WTC11 (cell line): Measurements from ENCODE around the gene TMEM150A. TPM values are rescaled to one million over a fixed set of nuclear protein-coding genes. Genes with fewer than 3 reads are reported as not detected.
"Not testable (repeated sequence)": the region's sequence is repeated elsewhere in the genome, so short reads cannot be mapped to it uniquely, and the experiment has no call there.

ENCODE experiments used
- ATAC-seq: fragments of 200-7000 bp; cut with Tn5 transposase; 2 replicates; pipeline ENCODE4 v1.10.0; 2021; ENCODE audit warnings: mild to moderate bottlenecking, moderate library complexity
- CTCF ChIA-PET: fragments of 300-600 bp; sonication (Branson Sonifier 250); formaldehyde crosslinking; loops from one replicate; lab custom pipeline; 2021; ENCODE audit warnings: antibody characterized with exemption; lab: Charles Lee
- POLR2A ChIA-PET: fragments of 350-600 bp; sonication (Branson Sonifier 250); formaldehyde crosslinking; loops from one replicate; lab custom pipeline; 2021; ENCODE audit warnings: antibody characterized with exemption; lab: Charles Lee
- DNase-seq: peaks from one replicate; pipeline ENCODE4 v3.0.0; 2021; ENCODE audit warnings: low spot score
- H3K27ac Mint-ChIP-seq: 2 replicates; pipeline ENCODE4 v1.8.0; 2021; ENCODE audit warnings: mixed read lengths
- H3K27me3 Mint-ChIP-seq: 2 replicates; pipeline ENCODE4 v1.8.0; 2021; ENCODE audit warnings: low read depth, mild to moderate bottlenecking, moderate library complexity, mixed read lengths
- H3K36me3 Mint-ChIP-seq: 2 replicates; pipeline ENCODE4 v1.8.0; 2021; ENCODE audit warnings: mixed read lengths
- H3K4me1 Mint-ChIP-seq: 2 replicates; pipeline ENCODE4 v1.8.0; 2022; ENCODE audit warnings: mixed read lengths
- H3K4me3 Mint-ChIP-seq: 2 replicates; pipeline ENCODE4 v1.8.0; 2021; ENCODE audit warnings: mild to moderate bottlenecking, moderate library complexity, mixed read lengths
- H3K9me3 Mint-ChIP-seq: 2 replicates; pipeline ENCODE4 v1.8.0; 2021; ENCODE audit warnings: mixed read lengths
- ARID4B ChIP-seq: sonication (generic); formaldehyde crosslinking; IDR thresholded peaks from 2 replicates; pipeline ENCODE4 v1.8.0; 2023; ENCODE audit warnings: missing genetic modification reagents, mild to moderate bottlenecking, borderline replicate concordance
- ATF1 ChIP-seq: sonication (generic); formaldehyde crosslinking; IDR thresholded peaks from 2 replicates; pipeline ENCODE4 v1.8.1; 2023; ENCODE audit warnings: mild to moderate bottlenecking, moderate library complexity, missing genetic modification reagents
- CBFB ChIP-seq: sonication (generic); formaldehyde crosslinking; IDR thresholded peaks from 2 replicates; pipeline ENCODE4 v1.8.1; 2022; ENCODE audit warnings: mild to moderate bottlenecking, low read depth, missing genetic modification reagents
- CREB1 ChIP-seq: sonication (generic); formaldehyde crosslinking; IDR thresholded peaks from 2 replicates; pipeline ENCODE4 v1.8.0; 2023; ENCODE audit warnings: mild to moderate bottlenecking, missing genetic modification reagents
- ESRRA ChIP-seq: sonication (generic); formaldehyde crosslinking; IDR thresholded peaks from 2 replicates; pipeline ENCODE4 v1.8.1; 2022; ENCODE audit warnings: mild to moderate bottlenecking, missing genetic modification reagents, borderline replicate concordance
- FOXP1 ChIP-seq: sonication (generic); formaldehyde crosslinking; IDR thresholded peaks from 2 replicates; pipeline ENCODE4 v1.8.0; 2022; ENCODE audit warnings: missing genetic modification reagents, mild to moderate bottlenecking, moderate library complexity, borderline replicate concordance
- GABPB1 ChIP-seq: sonication (generic); formaldehyde crosslinking; IDR thresholded peaks from 2 replicates; pipeline ENCODE4 v1.8.1; 2023; ENCODE audit warnings: mild to moderate bottlenecking, missing genetic modification reagents
- NR1H2 ChIP-seq: sonication (generic); formaldehyde crosslinking; IDR thresholded peaks from 2 replicates; pipeline ENCODE4 v1.9.0; 2021; ENCODE audit warnings: mild to moderate bottlenecking, moderate library complexity, missing genetic modification reagents
- OVOL2 ChIP-seq: fragments of 250-450 bp; sonication (Bioruptor Pico); IDR thresholded peaks from 2 replicates; pipeline ENCODE4 v1.9.0; 2021; ENCODE audit warnings: mild to moderate bottlenecking, borderline replicate concordance
- PREB ChIP-seq: sonication (generic); formaldehyde crosslinking; IDR thresholded peaks from 2 replicates; pipeline ENCODE4 v1.8.1; 2022; ENCODE audit warnings: mild to moderate bottlenecking, missing genetic modification reagents, moderate library complexity, borderline replicate concordance
- TEAD4 ChIP-seq: sonication (generic); formaldehyde crosslinking; IDR thresholded peaks from 2 replicates; pipeline ENCODE4 v1.8.0; 2022; ENCODE audit warnings: mild to moderate bottlenecking, missing genetic modification reagents
- ZNF138 ChIP-seq: sonication (generic); formaldehyde crosslinking; conservative IDR thresholded peaks from 2 replicates; pipeline ENCODE4 v1.8.1; 2022; ENCODE audit warnings: mild to moderate bottlenecking, moderate library complexity, missing genetic modification reagents
- ZNF232 ChIP-seq: sonication (generic); formaldehyde crosslinking; IDR thresholded peaks from 2 replicates; pipeline ENCODE4 v1.8.0; 2022; ENCODE audit warnings: mild to moderate bottlenecking, missing genetic modification reagents
- ZNF263 ChIP-seq: sonication (generic); formaldehyde crosslinking; IDR thresholded peaks from 2 replicates; pipeline ENCODE4 v1.8.1; 2022; ENCODE audit warnings: low read depth, mild to moderate bottlenecking, moderate library complexity, missing genetic modification reagents
- total RNA-seq: library from RNA; stranded (reverse); gene quantifications from 3 replicates; pipeline ENCODE4 v1.2.3, GENCODE V29; 2021
- TF ChIP-seq, protein P1 (sequence below): fragments of 250-450 bp; sonication (Bioruptor Pico); IDR thresholded peaks from 2 replicates; pipeline ENCODE4 v1.9.0; 2021; ENCODE audit warnings: mild to moderate bottlenecking
- TF ChIP-seq, protein P2 (sequence below): sonication (generic); formaldehyde crosslinking; IDR thresholded peaks from 2 replicates; pipeline ENCODE4 v1.8.1; 2023; ENCODE audit warnings: mild to moderate bottlenecking, missing genetic modification reagents, borderline replicate concordance
- TF ChIP-seq, protein P3 (sequence below): sonication (generic); formaldehyde crosslinking; IDR thresholded peaks from 2 replicates; pipeline ENCODE4 v1.8.0; 2022; ENCODE audit warnings: mild to moderate bottlenecking, missing genetic modification reagents
- TF ChIP-seq, protein P4 (sequence below): sonication (generic); formaldehyde crosslinking; IDR thresholded peaks from 2 replicates; pipeline ENCODE4 v1.8.1; 2022; ENCODE audit warnings: missing genetic modification reagents, borderline replicate concordance

The TMEM150A gene
- total RNA-seq, 1 experiment from 2014 or later, result 20.9 TPM

DNA sequence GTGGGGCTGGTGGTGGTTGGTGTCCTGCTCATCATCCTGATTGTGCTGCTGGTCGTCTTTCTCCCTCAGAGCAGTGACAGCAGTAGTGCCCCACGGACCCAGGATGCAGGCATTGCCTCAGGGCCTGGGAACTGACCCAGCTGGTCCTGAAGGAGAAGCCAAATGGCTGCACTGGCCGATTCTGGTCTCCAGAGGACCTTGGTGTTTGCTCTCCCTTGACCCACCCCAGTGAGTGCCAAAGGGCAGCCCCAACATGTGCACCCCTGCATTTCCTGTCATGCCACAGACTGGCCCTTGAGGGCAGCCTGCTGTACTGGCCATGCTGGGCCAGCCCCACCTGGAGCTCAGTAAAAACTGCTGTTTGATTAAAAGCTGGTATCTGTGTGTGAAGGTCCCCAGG, 9.5 kb downstream of the TMEM150A start (continued):
- no peak for TF ChIP-seq ARID4B (CRISPR knock-in tag)
- no peak for TF ChIP-seq CREB1 (CRISPR knock-in tag)
- TF ChIP-seq, protein P1, sequence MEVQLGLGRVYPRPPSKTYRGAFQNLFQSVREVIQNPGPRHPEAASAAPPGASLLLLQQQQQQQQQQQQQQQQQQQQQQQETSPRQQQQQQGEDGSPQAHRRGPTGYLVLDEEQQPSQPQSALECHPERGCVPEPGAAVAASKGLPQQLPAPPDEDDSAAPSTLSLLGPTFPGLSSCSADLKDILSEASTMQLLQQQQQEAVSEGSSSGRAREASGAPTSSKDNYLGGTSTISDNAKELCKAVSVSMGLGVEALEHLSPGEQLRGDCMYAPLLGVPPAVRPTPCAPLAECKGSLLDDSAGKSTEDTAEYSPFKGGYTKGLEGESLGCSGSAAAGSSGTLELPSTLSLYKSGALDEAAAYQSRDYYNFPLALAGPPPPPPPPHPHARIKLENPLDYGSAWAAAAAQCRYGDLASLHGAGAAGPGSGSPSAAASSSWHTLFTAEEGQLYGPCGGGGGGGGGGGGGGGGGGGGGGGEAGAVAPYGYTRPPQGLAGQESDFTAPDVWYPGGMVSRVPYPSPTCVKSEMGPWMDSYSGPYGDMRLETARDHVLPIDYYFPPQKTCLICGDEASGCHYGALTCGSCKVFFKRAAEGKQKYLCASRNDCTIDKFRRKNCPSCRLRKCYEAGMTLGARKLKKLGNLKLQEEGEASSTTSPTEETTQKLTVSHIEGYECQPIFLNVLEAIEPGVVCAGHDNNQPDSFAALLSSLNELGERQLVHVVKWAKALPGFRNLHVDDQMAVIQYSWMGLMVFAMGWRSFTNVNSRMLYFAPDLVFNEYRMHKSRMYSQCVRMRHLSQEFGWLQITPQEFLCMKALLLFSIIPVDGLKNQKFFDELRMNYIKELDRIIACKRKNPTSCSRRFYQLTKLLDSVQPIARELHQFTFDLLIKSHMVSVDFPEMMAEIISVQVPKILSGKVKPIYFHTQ (CRISPR knock-in tag), result no peak
- TF ChIP-seq FOXP1 (CRISPR knock-in tag), result no peak
- no peak for TF ChIP-seq OVOL2 (CRISPR knock-in tag)
- no peak for TF ChIP-seq GABPB1 (CRISPR knock-in tag)

DNA sequence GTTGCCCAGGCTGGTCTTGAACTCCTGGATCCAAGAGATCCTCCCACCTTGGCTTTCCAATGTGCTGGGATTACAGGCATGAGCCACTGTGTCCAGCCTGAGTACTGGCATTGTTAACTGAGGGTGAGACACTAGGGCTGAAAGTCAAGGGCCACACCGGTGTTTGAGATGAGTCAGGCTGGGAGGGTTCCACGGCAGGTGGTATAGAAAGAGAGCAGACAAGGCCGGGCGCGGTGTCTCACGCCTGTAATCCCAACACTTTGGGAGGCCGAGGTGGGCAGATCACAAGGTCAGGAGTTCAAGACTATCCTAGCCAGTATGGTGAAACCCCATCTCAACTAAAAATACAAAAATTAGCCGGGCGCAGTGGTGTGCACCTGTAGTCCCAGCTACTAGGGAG, 10.2 kb downstream of the TMEM150A start:
- POLR2A ChIA-PET, result interaction anchor here (0.6 to 1.1 kb wide), 2 partner anchors 17 to 20 kb away, joined by 3 to 4 read pairs; partner anchors contain the start of gene C2orf68
- H3K4me3 Mint-ChIP-seq, result not testable (repeated sequence)

GRCh38 chr2:85591563-85591962, 10.9 kb downstream of the TMEM150A start:
- CTCF ChIA-PET, result interaction anchor here (0.5 to 0.8 kb wide), 2 partner anchors 26 to 40 kb away, joined by 3 to 5 read pairs; no protein-coding TSS in a partner anchor
- DNase-seq, result no peak
- H3K36me3 Mint-ChIP-seq, result peaks cover 2% of the 10 kb centered on the region; the same call in 1 of the 2 replicates
- no peak overlapping the region for H3K4me3 Mint-ChIP-seq
- H3K9me3 Mint-ChIP-seq, result no peaks in the 10 kb centered on the region
- no peak for ATAC-seq
- peak overlapping the region; percentile 49; the same call in 1 of the 2 replicates for H3K27ac Mint-ChIP-seq
- POLR2A ChIA-PET, result interaction anchor here (1.0 to 1.1 kb wide), 2 partner anchors 14 to 20 kb away, joined by 3 to 9 read pairs; partner anchors contain the start of genes C2orf68 and VAMP8
- H3K27me3 Mint-ChIP-seq, result peaks cover 13% of the 10 kb centered on the region
- H3K4me1 Mint-ChIP-seq, result peaks cover 14% of the 10 kb centered on the region
- no peak for TF ChIP-seq ZNF232
- TF ChIP-seq PREB (CRISPR knock-in tag), result no peak
- TF ChIP-seq, protein P2, sequence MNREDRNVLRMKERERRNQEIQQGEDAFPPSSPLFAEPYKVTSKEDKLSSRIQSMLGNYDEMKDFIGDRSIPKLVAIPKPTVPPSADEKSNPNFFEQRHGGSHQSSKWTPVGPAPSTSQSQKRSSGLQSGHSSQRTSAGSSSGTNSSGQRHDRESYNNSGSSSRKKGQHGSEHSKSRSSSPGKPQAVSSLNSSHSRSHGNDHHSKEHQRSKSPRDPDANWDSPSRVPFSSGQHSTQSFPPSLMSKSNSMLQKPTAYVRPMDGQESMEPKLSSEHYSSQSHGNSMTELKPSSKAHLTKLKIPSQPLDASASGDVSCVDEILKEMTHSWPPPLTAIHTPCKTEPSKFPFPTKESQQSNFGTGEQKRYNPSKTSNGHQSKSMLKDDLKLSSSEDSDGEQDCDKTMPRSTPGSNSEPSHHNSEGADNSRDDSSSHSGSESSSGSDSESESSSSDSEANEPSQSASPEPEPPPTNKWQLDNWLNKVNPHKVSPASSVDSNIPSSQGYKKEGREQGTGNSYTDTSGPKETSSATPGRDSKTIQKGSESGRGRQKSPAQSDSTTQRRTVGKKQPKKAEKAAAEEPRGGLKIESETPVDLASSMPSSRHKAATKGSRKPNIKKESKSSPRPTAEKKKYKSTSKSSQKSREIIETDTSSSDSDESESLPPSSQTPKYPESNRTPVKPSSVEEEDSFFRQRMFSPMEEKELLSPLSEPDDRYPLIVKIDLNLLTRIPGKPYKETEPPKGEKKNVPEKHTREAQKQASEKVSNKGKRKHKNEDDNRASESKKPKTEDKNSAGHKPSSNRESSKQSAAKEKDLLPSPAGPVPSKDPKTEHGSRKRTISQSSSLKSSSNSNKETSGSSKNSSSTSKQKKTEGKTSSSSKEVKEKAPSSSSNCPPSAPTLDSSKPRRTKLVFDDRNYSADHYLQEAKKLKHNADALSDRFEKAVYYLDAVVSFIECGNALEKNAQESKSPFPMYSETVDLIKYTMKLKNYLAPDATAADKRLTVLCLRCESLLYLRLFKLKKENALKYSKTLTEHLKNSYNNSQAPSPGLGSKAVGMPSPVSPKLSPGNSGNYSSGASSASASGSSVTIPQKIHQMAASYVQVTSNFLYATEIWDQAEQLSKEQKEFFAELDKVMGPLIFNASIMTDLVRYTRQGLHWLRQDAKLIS (CRISPR knock-in tag), result no peak
- TF ChIP-seq ESRRA (CRISPR knock-in tag), result no peak
- no peak for TF ChIP-seq CBFB (CRISPR knock-in tag)
- no peak for TF ChIP-seq NR1H2 (CRISPR knock-in tag)
- no peak for TF ChIP-seq ATF1 (CRISPR knock-in tag)
- no peak for TF ChIP-seq ZNF138 (CRISPR knock-in tag)
- TF ChIP-seq TEAD4 (CRISPR knock-in tag), result no peak
- TF ChIP-seq, protein P3, sequence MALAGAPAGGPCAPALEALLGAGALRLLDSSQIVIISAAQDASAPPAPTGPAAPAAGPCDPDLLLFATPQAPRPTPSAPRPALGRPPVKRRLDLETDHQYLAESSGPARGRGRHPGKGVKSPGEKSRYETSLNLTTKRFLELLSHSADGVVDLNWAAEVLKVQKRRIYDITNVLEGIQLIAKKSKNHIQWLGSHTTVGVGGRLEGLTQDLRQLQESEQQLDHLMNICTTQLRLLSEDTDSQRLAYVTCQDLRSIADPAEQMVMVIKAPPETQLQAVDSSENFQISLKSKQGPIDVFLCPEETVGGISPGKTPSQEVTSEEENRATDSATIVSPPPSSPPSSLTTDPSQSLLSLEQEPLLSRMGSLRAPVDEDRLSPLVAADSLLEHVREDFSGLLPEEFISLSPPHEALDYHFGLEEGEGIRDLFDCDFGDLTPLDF (CRISPR knock-in tag), result no peak
- no peak for TF ChIP-seq ZNF263 (CRISPR knock-in tag)
- TF ChIP-seq, protein P4, sequence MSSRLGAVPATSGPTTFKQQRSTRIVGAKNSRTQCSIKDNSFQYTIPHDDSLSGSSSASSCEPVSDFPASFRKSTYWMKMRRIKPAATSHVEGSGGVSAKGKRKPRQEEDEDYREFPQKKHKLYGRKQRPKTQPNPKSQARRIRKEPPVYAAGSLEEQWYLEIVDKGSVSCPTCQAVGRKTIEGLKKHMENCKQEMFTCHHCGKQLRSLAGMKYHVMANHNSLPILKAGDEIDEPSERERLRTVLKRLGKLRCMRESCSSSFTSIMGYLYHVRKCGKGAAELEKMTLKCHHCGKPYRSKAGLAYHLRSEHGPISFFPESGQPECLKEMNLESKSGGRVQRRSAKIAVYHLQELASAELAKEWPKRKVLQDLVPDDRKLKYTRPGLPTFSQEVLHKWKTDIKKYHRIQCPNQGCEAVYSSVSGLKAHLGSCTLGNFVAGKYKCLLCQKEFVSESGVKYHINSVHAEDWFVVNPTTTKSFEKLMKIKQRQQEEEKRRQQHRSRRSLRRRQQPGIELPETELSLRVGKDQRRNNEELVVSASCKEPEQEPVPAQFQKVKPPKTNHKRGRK (CRISPR knock-in tag), result no peak

More for the DNA sequence above, 10.2 kb downstream of the TMEM150A start:
- H3K36me3 Mint-ChIP-seq, DNase-seq, H3K9me3 Mint-ChIP-seq, CTCF ChIA-PET, H3K27ac Mint-ChIP-seq, ATAC-seq: not testable (repeated sequence)
- Mint-ChIP-seq H3K4me1 (peaks cover 14% of the 10 kb centered on the region), H3K27me3 (peaks cover 13% of the 10 kb centered on the region)
